Memory B cell (primary cell): ENCODE results near the gene SURF4.
A peak's percentile ranks its signal among the peaks of the same experiment; 100 is the strongest.

Experiments used
- ATAC-seq: fragments of 150-1000 bp; cut with Tn5 transposase; 2 replicates; pipeline ENCODE4 v1.10.0; 2021; ENCODE audit warnings: low read depth, mild to moderate bottlenecking, moderate library complexity
- DNase-seq, 2 donors: peaks; one replicate each; pipeline ENCODE4 v3.0.0; 2022; ENCODE audit warnings: low spot score in 2 of 2
- H3K27ac Mint-ChIP-seq: one replicate; pipeline ENCODE4 v1.8.0; 2022; ENCODE audit warnings: mild to moderate bottlenecking, moderate library complexity, mixed read lengths
- H3K27me3 Mint-ChIP-seq: one replicate; pipeline ENCODE4 v1.8.0; 2022; ENCODE audit warnings: mixed read lengths
- H3K36me3 Mint-ChIP-seq: one replicate; pipeline ENCODE4 v1.8.0; 2022; ENCODE audit warnings: mild to moderate bottlenecking, mixed read lengths
- H3K4me1 Mint-ChIP-seq: one replicate; pipeline ENCODE4 v1.8.0; 2022; ENCODE audit warnings: mixed read lengths
- H3K4me3 Mint-ChIP-seq: one replicate; pipeline ENCODE4 v1.8.0; 2022; ENCODE audit warnings: mild to moderate bottlenecking, moderate library complexity, mixed read lengths
- H3K9me3 Mint-ChIP-seq: one replicate; pipeline ENCODE4 v1.8.0; 2022; ENCODE audit warnings: mixed read lengths

SURF4 gene

DNA sequence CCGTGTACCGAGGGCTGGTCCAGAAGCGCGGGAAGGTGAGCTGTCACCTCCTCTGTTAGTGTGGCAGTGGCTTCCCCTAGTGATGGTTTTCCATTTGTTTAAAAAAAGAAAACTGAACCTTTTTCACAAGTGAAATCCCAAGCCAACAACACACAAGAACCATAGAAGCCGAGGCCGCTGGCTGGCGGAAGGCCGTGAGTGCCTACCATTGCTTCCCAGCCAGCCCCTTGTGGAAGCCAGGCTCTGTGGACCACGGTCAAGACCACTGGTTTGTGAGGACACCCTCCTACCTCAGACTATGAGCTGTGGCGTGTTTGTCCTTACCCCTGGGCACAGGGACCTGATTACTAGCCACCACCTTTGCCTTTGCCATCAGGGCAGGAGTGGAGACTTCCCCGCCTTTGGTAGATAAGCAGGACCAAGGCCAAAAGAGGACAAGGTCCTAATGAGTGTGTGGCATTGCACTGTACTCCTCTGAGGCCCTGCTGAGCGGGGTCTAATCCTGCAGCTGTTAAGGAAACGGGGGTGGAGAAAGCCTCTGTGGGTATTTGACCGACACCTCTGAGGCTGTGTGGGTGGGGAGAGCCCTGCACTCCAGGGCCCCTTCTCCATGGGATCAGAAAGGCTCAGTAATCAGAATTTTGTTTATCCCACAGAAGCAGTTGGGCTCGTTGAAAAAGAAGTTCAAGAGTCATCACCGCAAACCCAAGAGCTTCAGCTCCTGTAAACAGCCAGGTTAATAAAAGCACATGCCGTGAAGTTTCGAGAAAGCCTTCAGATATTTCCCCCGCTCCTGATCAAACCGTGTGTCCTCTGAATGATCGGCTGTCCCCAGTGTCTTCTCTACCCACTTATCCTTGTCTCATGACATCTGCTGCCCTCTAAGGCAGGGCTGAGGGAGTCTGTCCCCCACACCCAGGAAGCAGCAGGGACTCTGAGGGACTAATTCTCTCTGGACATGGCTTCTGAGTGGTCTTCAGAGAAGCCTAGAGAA lies 15.2 kb downstream of the SURF4 start:
- Mint-ChIP-seq H3K4me1 (peaks cover 11% of the 10 kb centered on the region), H3K36me3 (peaks cover 20% of the 10 kb centered on the region), H3K27me3 (no peaks in the 10 kb centered on the region), H3K27ac (no peak overlapping the region), H3K9me3 (no peaks in the 10 kb centered on the region), H3K4me3 (no peak overlapping the region)
- no peak for ATAC-seq
- no peak for DNase-seq

GRCh38 chr9:133359399-133360175 lies 16.3 kb downstream of the SURF4 start:
- H3K36me3 Mint-ChIP-seq, result peaks cover 19% of the 10 kb centered on the region
- ATAC-seq (no peak), DNase-seq (no peak)
- H3K27ac Mint-ChIP-seq, result no peak overlapping the region
- no peaks in the 10 kb centered on the region for H3K27me3 Mint-ChIP-seq
- no peaks in the 10 kb centered on the region for H3K9me3 Mint-ChIP-seq
- peaks cover 12% of the 10 kb centered on the region for H3K4me1 Mint-ChIP-seq
- H3K4me3 Mint-ChIP-seq, result no peak overlapping the region

DNA sequence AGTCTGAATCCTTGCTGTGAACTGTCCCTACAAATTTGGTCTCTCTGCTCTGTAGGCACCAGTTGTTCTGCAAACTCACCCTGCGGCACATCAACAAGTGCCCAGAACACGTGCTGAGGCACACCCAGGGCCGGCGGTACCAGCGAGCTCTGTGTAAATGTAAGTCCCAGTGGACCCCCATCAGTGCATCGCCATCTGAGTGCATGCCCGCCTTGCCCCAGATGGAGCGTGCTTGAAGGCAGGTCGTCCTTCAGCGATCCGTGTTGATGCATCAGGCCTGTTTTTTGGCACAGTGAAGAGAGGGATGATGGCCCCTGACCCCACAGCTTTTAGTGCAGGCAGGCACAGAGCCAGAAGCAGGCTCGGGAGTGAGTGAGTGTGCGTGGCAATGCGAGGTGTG lies 18.2 kb downstream of the SURF4 start:
- Mint-ChIP-seq H3K4me3 (peak overlapping the region; percentile 91), H3K27ac (peak overlapping the region; percentile 82), H3K4me1 (peaks cover 17% of the 10 kb centered on the region), H3K9me3 (no peaks in the 10 kb centered on the region), H3K36me3 (peaks cover 12% of the 10 kb centered on the region), H3K27me3 (no peaks in the 10 kb centered on the region)
- DNase-seq, result no peak
- ATAC-seq, result no peak

- Mint-ChIP-seq H3K27ac (peak within 1 kb of the TSS; percentile 86), H3K36me3 (peaks cover 13% of the 10 kb centered on the region), H3K9me3 (no peaks in the 10 kb centered on the region), H3K4me1 (peaks cover 17% of the 10 kb centered on the region), H3K27me3 (no peaks in the 10 kb centered on the region), H3K4me3 (peak within 1 kb of the TSS; percentile 91)
- DNase-seq, result peak; percentile 81 to 82
- ATAC-seq, result peak; percentile 95
Measured at GRCh38 chr9:133356391-133357091, 19.3 kb downstream of the SURF4 start, which contains the start of the genes SURF1 and SURF2. SURF1 (minus strand) TSS chr9:133356487; CDS start chr9:133356453, 34 bp downstream. SURF2 (plus strand) TSS chr9:133356550; CDS start chr9:133356593, 43 bp downstream.

DNA sequence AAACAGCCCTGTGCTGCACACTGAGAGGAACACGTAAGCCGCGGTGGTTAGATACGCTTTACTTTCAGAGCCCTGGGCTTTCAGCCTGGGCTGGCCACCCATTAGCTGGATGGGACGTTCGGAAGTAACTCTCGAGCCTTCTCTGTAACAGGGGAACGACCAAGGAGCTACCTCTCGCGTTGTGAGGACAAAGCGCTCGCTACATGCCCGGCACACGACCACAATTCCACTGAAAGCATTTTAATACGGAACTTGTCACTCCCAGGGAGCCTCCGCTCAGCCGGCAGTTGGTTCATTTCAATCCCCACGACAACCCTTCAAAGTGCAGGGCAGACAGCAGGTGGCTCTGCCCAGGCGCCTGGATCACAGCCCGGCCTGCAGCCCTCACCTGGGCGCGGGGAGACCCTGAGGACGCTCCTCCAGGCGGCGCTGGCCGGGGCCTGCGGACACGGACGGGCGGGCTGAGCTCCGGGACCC lies 19.9 kb downstream of the SURF4 start:
- Mint-ChIP-seq H3K9me3 (no peaks in the 10 kb centered on the region), H3K4me1 (peaks cover 17% of the 10 kb centered on the region), H3K36me3 (peaks cover 13% of the 10 kb centered on the region), H3K27me3 (no peaks in the 10 kb centered on the region), H3K27ac (peak overlapping the region; percentile 86), H3K4me3 (peak overlapping the region; percentile 84)
- DNase-seq, result no peak
- peak; percentile 39 for ATAC-seq

DNA sequence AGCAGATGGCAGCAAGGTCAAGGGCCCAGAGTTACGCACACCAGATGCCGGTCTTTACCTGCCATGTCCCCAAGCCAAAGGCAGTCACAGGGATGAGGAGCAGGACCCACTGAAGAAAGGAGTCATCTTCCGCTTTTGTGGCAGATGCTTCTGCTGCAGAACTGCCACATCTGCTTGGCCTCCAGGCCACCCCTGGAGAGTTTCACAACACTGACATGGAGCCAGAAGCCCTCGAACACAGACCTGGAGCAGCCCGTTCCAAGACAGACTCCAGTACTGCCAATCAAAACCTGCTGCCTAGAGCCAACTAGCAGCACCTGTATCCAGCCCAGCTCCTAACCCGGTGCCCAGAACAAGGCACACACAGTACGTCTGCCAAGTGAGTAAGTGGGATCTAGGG lies 21.1 kb downstream of the SURF4 start:
- H3K4me3 Mint-ChIP-seq, result no peak overlapping the region
- DNase-seq, result no peak
- H3K9me3 Mint-ChIP-seq, result no peaks in the 10 kb centered on the region
- ATAC-seq, result no peak
- peaks cover 18% of the 10 kb centered on the region for H3K4me1 Mint-ChIP-seq
- H3K36me3 Mint-ChIP-seq, result peaks cover 14% of the 10 kb centered on the region
- H3K27ac Mint-ChIP-seq, result no peak overlapping the region
- no peaks in the 10 kb centered on the region for H3K27me3 Mint-ChIP-seq

GRCh38 chr9:133353548-133353947 lies 22.3 kb downstream of the SURF4 start:
- peaks cover 21% of the 10 kb centered on the region for H3K4me1 Mint-ChIP-seq

GRCh38 chr9:133352635-133353340 lies 23.1 kb downstream of the SURF4 start:
- DNase-seq (no peak), ATAC-seq (no peak)
- Mint-ChIP-seq H3K27me3 (no peaks in the 10 kb centered on the region), H3K4me3 (no peak overlapping the region), H3K36me3 (peaks cover 22% of the 10 kb centered on the region), H3K27ac (peak overlapping the region; percentile 54), H3K9me3 (no peaks in the 10 kb centered on the region), H3K4me1 (peaks cover 16% of the 10 kb centered on the region)

More at GRCh38 chr9:133353548-133353947, 22.3 kb downstream of the SURF4 start:
- Mint-ChIP-seq H3K27me3 (no peaks in the 10 kb centered on the region), H3K9me3 (no peaks in the 10 kb centered on the region), H3K4me3 (no peak overlapping the region), H3K27ac (no peak overlapping the region), H3K36me3 (peaks cover 19% of the 10 kb centered on the region)
- no peak for ATAC-seq
- no peak for DNase-seq

- H3K27ac Mint-ChIP-seq, result no peak overlapping the region
Measured at GRCh38 chr9:133351908-133352634, 23.8 kb downstream of the SURF4 start.

DNA sequence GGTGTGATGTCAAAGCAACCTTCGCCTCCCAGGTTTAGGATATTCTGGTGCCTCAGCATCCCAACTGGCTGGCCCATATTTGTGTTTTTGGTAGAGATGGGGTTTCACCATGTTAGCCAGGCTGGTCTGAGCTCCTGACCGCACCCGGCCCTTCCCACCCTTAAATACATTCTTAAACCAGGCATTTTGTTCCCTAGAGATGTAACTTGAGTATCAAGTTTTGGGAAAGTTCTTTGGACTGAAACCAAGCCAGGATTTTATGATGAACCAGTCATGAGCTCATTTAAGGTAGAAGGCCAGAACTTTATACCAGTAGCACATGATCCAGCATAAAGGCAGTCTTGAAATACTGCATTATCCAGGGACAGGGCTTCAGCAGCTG lies 24.3 kb downstream of the SURF4 start:
- ATAC-seq, result no peak
- Mint-ChIP-seq H3K4me1 (peaks cover 21% of the 10 kb centered on the region), H3K9me3 (no peaks in the 10 kb centered on the region), H3K36me3 (peaks cover 24% of the 10 kb centered on the region), H3K27ac (no peak overlapping the region), H3K27me3 (no peaks in the 10 kb centered on the region), H3K4me3 (no peak overlapping the region)
- DNase-seq, result no peak

More at GRCh38 chr9:133351908-133352634, 23.8 kb downstream of the SURF4 start:
- H3K27me3 Mint-ChIP-seq, result no peaks in the 10 kb centered on the region
- H3K36me3 Mint-ChIP-seq, result peaks cover 22% of the 10 kb centered on the region
- no peak overlapping the region for H3K4me3 Mint-ChIP-seq
- peak in 1 of 2 donors; percentile 26 for DNase-seq
- H3K4me1 Mint-ChIP-seq, result peaks cover 16% of the 10 kb centered on the region
- ATAC-seq, result no peak
- H3K9me3 Mint-ChIP-seq, result no peaks in the 10 kb centered on the region

DNA sequence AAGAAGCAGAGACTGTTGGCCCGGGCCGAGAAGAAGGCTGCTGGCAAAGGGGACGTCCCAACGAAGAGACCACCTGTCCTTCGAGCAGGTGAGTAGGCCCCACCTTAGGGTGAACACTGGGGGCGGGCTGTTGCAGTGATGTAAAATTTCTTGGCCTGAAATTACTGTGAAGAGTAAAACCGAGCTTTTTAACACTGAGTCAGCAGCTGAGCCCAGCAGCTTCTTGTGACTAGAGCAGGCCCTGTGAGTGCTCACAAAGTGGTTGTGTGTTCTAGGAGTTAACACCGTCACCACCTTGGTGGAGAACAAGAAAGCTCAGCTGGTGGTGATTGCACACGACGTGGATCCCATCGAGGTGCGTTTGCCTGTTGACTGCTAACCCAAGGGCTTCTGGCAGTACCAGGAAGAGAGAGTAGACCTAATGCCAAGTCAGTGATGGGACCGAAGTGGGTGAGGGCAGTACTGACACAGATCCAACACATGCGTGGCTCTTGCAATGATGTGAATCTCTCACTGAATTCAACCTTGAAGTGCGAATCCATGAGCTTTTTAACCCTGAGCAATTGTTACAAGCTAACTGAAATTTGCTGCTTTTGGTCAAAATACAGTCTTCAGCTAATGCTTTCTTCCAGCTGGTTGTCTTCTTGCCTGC lies 25.8 kb downstream of the SURF4 start:
- DNase-seq, result no peak
- Mint-ChIP-seq H3K27ac (peak overlapping the region; percentile 95), H3K36me3 (peaks cover 24% of the 10 kb centered on the region), H3K4me3 (no peak overlapping the region), H3K27me3 (no peaks in the 10 kb centered on the region), H3K9me3 (no peaks in the 10 kb centered on the region), H3K4me1 (peaks cover 28% of the 10 kb centered on the region)
- no peak for ATAC-seq
